ENCODE data around the gene TRAPPC8.
"Not testable (repeated sequence)": the region's sequence is repeated elsewhere in the genome, so short reads cannot be mapped to it uniquely, and the experiment has no call there.

The TRAPPC8 gene

GRCh38 chr18:31943878-31944816 is 1.2 kb upstream of the TRAPPC8 start:
- DNase-seq, result no peak

GRCh38 chr18:31942291-31942998 is 483 bp downstream of the TRAPPC8 start:
- DNase-seq, result peak; percentile 19

GRCh38 chr18:31941010-31941809 is 1.7 kb downstream of the TRAPPC8 start:
- DNase-seq, result no peak

DNA sequence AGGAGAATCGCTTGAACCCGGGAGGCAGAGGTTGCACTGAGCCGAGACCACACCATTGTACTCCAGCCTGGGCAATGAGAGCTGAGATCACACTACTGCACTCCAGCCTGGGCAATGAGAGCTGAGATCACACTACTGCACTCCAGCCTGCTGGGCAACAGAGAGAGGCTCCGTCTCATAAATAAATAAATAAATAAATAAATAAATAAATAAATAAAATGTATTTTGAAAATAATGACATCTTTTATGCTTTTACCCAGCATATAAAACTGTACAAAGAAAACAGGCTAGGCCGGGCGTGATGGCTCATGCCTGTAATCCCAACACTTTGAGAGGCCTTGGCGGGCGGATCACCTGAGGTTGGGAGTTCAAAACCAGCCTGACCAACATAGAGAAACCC is 8.2 kb downstream of the TRAPPC8 start:
- DNase-seq, result not testable (repeated sequence)

GRCh38 chr18:31931886-31932240 is 11.1 kb downstream of the TRAPPC8 start:
- no peak for DNase-seq

DNA sequence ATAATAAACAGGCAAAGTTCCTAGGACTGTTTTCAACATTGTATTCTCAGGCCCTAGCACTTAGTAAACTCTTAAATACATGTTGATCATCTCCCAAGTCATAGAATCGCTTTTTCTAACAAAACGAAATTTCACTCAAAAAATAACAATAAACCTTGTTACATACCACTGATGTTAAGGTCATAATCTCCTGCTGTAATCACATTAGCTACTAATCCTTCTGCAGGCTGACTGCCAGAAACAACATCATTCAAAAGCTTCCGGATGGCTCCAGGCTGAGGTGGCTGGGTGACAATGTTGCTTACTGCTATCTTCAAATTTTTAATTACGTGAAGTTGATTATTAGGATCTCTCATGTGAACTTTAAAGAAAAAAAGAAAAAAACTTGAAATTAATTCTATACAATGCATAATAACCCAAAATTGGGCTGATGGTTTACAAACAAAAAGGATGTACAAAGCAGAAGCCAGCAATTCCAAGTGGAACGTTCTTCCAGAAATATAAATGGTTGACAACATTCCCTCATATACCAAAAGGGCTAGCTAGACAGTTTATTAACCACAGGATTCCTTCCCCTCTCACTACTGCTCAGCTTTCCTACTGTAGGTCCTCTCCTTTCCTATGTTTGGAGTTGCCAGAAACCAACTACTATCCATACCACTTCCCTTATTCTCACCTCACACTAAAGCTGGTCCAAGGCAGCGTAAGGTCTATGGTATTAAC is 11.6 kb downstream of the TRAPPC8 start:
- DNase-seq, result no peak

- no peak for DNase-seq
These were observed 13.7 kb downstream of the TRAPPC8 start for GRCh38 chr18:31929273-31929672.

DNA sequence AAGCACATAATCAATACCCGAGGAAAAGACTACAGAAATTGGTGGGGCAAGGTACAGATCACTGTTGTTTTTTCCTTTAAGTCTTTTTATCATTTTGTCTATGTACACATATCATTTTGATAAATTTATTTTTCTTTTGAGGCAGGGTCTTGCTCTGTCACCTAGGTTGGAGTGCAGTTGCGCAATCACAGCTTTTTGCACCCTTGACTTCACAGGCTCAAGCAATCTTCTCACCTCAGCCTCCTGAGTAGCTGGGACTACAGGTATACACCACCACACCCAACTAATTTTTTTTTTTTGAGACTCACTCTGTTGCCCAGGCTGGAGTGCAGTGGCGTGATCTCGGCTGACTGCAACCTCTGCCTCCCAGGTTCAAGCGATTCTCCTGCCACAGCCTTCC is 15.9 kb downstream of the TRAPPC8 start:
- not testable (repeated sequence) for DNase-seq

GRCh38 chr18:31920277-31920676 is 22.7 kb downstream of the TRAPPC8 start:
- no peak for DNase-seq

GRCh38 chr18:31919366-31919765 is 23.6 kb downstream of the TRAPPC8 start:
- DNase-seq, result not testable (repeated sequence)

- no peak for DNase-seq
These were observed 24.2 kb downstream of the TRAPPC8 start for GRCh38 chr18:31918733-31919132.

GRCh38 chr18:31901063-31901462 is 41.9 kb downstream of the TRAPPC8 start:
- no peak for DNase-seq

GRCh38 chr18:31899771-31900170 is 43.2 kb downstream of the TRAPPC8 start:
- not testable (repeated sequence) for DNase-seq

- DNase-seq, result no peak
These were observed 50.0 kb downstream of the TRAPPC8 start for GRCh38 chr18:31892936-31893335.

DNA sequence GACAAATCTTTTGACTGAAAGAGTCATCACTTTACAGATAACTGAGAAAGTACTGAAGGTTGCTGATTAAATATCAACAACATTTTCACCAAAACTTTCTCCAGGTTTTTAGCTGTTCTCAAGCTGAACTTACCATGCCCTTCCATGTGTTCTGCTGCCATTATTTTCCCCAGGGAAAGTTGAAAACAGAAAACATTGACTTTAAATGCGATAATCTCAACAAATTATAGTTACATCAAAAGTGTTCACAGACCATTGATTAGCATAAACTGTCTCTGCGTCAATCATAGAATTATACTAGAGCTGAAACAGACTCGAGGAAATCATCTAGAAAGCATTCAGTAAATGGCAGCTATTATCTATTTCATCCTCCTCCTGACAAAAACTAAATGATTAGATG is 51.4 kb downstream of the TRAPPC8 start:
- DNase-seq, result no peak

DNA sequence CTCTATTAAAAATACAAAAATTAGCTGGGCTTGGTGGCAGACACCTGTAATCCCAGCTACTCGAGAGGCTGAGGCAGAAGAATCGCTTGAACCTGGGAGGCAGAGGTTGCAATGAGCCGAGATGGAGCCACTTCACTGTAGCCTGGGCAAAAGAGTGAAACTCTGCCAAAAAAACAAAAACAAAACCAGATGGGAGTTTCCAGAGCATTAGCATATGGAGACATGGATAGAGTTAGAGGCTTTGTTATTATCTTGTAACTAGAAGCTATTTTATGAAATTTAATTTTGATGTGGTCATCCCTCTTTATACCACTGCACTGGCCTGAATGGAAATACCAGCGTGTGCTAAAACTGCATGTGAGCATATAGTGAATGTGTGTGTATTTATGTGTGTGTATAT is 58.9 kb downstream of the TRAPPC8 start:
- no peak for DNase-seq

- DNase-seq, result no peak
These were observed 62.6 kb downstream of the TRAPPC8 start for GRCh38 chr18:31880186-31880898.

- no peak for DNase-seq
These were observed 64.6 kb downstream of the TRAPPC8 start for GRCh38 chr18:31878358-31878757.

GRCh38 chr18:31877900-31878299 is 65.0 kb downstream of the TRAPPC8 start:
- no peak for DNase-seq

DNA sequence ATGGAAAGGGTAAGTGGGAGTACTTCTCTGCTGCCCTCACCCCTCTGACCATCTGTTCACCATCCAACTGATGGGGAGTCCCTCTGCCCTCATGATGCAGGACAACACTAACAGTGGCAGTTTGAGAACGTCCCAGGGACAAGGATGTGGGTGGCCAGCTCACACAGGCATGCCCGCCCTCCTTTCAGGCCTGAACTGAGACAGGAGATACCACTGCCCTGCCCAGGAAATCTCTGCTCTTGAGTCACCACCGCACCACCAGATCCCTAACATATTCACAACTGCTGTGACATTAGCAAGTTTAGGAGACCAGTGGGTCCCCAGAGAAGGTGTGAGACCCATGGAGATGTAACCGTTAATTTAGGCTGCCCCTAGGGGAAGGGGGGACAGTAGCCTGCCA is 66.2 kb downstream of the TRAPPC8 start:
- no peak for DNase-seq

DNA sequence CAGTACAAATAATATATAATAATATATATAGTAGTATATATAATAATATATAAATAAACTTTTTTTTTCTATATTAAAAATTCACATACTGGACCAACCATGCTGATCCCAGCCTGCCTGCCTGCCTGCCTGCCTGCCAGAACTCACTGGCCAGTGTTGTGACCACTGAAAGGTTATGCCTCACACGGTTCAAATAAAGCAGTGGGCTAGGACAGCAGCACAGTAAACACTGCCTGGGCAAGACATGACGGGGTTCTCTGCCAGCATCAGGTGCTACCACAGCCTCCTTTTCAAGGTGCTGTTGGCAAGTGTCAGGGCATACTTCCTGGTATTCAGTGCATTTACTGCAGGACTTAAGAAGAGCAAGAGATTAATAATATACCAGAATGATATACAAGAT is 67.6 kb downstream of the TRAPPC8 start:
- DNase-seq, result no peak

- DNase-seq, result no peak
These were observed 79.8 kb downstream of the TRAPPC8 start for GRCh38 chr18:31863103-31863502.
